Stimulated activated CD4-positive, alpha-beta T cell treated with anti-CD3 and anti-CD28 coated beads, Interleukin-12 subunit alpha, Interleukin-12 subunit beta, amount 100 ng/mL, for 4 hours (primary cell): ENCODE results near the gene ANKDD1B.

Experiments
- DNase-seq: peaks from one replicate; pipeline ENCODE4 v3.0.0-alpha.2; 2020

Gene ANKDD1B

DNA sequence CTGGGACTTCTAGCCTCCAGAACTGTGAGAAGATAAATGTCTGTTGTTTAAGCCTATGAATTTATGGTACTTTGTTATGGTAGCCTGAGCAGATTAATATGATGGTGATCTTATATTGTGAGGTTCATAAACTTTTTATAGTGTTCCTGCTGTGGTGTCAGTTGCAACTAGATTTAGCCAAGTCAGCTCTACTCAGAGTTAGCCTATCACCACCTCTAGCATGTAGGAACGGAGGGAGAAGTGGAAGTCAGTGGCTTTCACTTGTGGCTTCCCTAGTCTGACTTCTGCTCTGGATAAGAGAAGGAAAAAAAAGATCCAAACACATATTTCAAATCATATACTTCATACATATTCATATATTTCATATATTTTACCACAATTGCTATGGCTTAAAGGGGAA lies 99.4 kb downstream of the ANKDD1B start:
- DNase-seq = no peak

DNA sequence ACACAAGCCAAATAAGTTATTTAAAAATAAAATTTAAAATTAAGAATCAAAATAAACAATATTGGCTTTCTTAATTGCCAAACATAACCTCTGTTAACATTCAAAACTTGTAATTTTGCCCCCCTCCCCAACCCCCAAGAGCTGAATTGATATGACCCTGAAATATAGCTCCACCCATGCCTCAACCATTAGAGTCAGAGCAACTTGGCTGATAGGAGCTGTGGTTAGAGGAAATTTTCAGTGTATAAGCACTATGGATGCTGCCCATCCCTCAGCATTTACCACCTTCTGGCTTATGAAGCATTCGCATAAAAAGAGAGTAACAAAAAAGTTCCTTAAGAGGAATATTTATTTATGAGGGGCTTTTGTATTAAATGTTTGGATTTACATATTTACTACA lies 99.9 kb downstream of the ANKDD1B start:
- no peak for DNase-seq

DNA sequence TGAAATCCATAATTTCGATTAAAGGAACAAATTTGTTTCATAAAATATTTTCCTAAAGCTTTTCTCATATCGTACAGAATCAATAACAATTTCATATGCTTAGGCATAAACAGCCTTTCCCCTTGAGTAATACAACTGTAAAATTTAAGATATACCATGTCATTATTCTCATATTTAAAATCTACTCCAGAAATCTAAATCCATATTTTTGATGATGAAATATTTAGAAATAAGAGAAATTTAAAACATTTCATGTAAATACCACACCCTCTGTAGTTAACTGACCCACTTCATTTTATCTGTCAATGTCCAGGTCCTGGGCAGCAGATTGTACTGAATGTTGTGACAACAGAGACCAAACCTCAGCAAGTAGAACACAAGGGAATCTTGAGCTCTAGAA lies 100.8 kb downstream of the ANKDD1B start:
- no peak for DNase-seq

DNA sequence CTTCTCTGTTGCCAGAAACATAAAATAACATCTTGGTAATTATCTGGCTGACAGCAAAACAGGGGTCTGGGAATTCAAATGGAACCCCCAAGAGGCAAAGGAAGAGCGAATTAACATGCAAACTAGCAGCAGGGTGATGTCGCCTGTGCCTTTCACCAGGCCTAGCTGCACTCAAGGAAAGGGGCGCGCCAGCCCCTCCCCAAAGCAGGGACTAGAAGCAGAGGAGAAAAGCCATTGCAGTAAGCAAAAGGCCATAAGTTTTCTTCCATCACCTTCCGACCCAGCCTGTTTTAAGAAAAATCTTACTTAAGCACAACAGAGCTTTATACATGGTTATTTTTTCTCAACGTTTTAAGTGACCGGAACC lies 105.4 kb downstream of the ANKDD1B start:
- DNase-seq = peak; percentile 10

DNA sequence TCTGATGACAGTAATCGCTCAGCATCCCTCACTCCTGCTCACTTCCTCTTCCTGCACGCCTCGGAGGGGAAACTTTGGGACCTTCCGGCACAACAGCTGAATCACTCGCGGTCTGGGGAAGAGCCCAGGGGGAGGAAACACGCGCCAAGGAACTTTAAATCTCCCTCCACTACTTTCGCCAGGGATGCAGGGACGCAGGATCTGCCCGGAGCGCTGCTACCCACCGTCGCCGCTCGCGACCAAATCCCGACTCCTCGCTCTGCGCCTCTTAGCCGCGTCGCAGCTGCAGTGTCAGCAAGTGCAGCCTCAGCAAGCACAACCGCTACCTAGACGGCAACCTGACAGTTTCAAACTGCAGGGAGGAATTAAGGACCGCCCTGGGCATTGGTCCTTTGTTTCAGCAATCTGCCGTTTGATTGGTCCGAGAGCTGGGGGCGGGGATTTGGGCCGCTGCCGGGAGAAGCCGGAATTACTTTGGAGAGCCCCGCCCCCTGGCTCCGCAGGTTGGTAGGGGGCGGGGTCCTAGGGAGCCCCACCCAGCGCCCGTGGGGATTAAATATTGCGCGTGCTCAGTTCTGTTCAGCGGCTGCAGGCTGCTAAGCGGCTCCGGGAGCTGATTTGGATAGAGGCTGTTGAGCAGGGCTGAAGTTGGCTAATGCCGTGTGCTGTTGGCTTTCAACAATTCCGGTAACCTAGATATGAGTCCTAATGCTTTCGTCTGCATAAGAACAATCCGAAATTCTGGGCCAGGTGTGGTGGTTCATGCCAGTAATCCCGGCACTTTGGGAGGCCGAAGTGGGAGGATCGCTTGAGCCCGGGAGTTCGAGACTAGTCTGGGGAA lies 106.0 kb downstream of the ANKDD1B start, which contains the start of gene POC5:
TSS of gene POC5 (minus strand) at position 356 of the 841 bp plus-strand sequence. CDS start 4,500 bp downstream, outside the sequence.
- DNase-seq = peak; percentile 98

DNA sequence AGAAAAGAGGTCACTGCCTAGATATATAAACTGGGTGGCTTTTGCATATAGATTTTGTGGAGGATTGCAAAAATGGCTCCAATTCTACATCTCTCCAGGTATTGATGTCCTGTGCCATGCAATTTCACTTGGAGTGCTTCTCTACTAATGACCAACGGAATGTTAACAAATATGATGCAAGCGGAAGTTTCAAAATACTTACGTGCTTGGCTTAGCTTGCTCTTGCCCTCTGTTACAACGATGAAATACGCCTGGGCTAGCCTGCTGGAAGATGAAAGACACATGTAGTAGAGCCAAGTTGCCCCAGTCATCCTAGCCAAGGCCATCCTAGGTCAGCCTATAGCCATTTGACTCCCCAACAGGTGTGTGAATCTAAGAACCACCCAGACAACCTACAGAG lies 109.6 kb downstream of the ANKDD1B start:
- no peak for DNase-seq
